Measurements from ENCODE around the gene ANKRD63.

DNA sequence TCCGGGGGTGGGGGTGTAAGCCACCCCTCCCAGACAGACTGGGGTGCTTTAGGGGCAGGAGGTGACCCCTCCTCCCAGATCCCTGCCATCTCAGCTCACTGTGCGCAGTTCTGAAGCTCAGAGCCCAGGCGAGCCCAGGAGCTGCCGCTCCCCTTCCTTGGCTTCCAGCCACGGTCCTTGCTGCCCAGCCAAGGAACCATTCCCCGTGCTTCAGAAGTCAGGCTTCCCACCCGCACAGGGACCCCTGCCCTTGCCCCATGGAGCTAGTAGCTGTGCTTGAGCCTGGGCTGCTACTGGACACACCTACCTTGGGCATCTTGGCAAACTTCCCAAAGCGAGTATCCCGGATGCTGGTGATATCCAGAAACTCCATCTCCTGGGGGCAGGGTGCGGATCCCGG is 20.1 kb upstream of the ANKRD63 start:
- no peak for TF ChIP-seq CTCF (IDR thresholded peaks at IDR 0.05)
- no peak for TF ChIP-seq EP300 (IDR thresholded peaks at IDR 0.05)

Data from ovary (tissue), 3 donors.